ENCODE data around the gene PPEF1. TPM values are rescaled to one million over a fixed set of nuclear protein-coding genes. Genes with fewer than 3 reads are reported as not detected.

The PPEF1 gene
- total RNA-seq, 1 experiment from 2014 or later, result 0.54 TPM

DNA sequence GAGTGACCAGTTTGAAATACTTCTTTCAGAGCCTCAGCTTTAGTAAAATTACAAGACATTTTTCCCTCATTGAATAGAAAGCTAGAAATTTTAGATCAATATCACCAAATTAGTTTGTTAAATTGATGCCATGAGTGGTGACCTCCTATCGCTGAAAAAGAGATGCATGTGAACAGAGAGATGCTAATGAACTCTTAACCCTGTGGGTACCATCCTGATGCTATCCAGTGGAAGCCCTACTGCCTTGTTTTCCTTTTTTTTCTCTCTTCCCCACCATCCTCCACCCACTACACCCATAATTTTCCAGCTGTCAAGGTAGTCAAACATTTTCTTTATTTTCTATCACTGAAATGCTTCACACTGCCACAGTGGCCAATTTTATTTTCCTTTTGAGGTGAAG lies 61.9 kb downstream of the PPEF1 start:
- intact Hi-C loops (cut with micrococcal nuclease; ENCODE audit: unreplicated experiment), result no loop called here
- peaks cover 6% of the 10 kb centered on the region for H3K4me1 ChIP-seq
- no peak overlapping the region for H3K4me3 ChIP-seq (ENCODE audit: low read depth, low read length)
- Mint-ChIP-seq H3K9me3 (ENCODE audit: unreplicated experiment) (peaks cover 10% of the 10 kb centered on the region), H3K27me3 (ENCODE audit: insufficient read depth, unreplicated experiment) (no peaks in the 10 kb centered on the region), H3K4me1 (ENCODE audit: low read depth, unreplicated experiment) (peaks cover 16% of the 10 kb centered on the region), H3K36me3 (ENCODE audit: insufficient read depth, unreplicated experiment) (no peaks in the 10 kb centered on the region), H3K4me3 (ENCODE audit: unreplicated experiment) (no peak overlapping the region), H3K27ac (ENCODE audit: unreplicated experiment) (no peak overlapping the region)
- no peaks in the 10 kb centered on the region for H3K36me3 ChIP-seq (ENCODE audit: control insufficient read depth, insufficient read depth, low read length)
- no TSS peak for BruUV-seq (replicated peaks)
- H3K9me3 ChIP-seq, result no peaks in the 10 kb centered on the region
- no peaks in the 10 kb centered on the region for H3K27me3 ChIP-seq (replicated peaks; ENCODE audit: control insufficient read depth, insufficient read depth, low read length)
- DNase-seq, result no peak
- ChIA-PET POLR2A (no interaction called here), CTCF (no interaction called here)
- TF ChIP-seq, protein P1, sequence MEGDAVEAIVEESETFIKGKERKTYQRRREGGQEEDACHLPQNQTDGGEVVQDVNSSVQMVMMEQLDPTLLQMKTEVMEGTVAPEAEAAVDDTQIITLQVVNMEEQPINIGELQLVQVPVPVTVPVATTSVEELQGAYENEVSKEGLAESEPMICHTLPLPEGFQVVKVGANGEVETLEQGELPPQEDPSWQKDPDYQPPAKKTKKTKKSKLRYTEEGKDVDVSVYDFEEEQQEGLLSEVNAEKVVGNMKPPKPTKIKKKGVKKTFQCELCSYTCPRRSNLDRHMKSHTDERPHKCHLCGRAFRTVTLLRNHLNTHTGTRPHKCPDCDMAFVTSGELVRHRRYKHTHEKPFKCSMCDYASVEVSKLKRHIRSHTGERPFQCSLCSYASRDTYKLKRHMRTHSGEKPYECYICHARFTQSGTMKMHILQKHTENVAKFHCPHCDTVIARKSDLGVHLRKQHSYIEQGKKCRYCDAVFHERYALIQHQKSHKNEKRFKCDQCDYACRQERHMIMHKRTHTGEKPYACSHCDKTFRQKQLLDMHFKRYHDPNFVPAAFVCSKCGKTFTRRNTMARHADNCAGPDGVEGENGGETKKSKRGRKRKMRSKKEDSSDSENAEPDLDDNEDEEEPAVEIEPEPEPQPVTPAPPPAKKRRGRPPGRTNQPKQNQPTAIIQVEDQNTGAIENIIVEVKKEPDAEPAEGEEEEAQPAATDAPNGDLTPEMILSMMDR (IDR thresholded peaks at IDR 0.05; ENCODE audit: insufficient read depth in 1 of 2, low read depth in 1 of 2, low read length in 1 of 2, severe bottlenecking in 1 of 2, unreplicated experiment in 1 of 2), result no peak

DNA sequence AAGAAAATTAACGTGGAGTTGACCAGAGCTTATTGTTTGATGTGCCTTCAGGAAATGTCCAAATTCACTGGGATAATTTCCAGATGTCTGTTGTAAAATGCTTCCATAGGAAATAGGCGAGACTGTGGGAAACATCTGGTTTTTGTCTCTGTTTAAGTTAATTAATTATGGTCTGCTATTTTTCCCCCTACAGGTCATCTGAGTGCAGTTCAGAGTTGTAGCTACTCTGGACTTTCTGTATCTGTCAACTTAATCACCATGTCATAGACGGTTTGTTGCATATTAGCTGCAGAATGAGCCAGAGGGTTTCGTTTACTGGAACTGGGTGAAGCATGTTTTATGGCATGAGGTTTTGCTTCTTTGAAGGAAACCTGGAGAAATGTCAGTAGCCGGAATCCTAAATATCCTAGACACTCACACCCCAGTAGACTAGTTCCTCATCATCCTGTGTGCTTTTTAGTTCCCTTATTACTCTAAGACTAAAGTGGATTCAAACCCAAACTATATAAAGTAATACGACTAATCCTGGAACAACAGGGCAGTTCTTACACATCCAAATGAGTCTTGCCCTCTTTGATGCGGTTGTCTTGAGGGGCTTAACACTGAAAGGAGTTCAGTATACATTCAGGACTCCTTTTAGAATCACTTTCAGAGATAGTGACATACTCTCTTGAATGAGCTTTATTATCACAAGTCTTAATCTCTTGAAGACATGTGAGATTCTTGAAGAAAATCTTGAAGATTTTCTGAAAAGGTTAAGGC lies 62.5 kb downstream of the PPEF1 start:
- Mint-ChIP-seq H3K27ac (ENCODE audit: unreplicated experiment) (no peak overlapping the region), H3K27me3 (ENCODE audit: insufficient read depth, unreplicated experiment) (no peaks in the 10 kb centered on the region), H3K36me3 (ENCODE audit: insufficient read depth, unreplicated experiment) (no peaks in the 10 kb centered on the region), H3K4me3 (ENCODE audit: unreplicated experiment) (no peak overlapping the region), H3K9me3 (ENCODE audit: unreplicated experiment) (peaks cover 10% of the 10 kb centered on the region), H3K4me1 (ENCODE audit: low read depth, unreplicated experiment) (peaks cover 10% of the 10 kb centered on the region)
- no TSS peak for BruUV-seq (replicated peaks)
- no peak overlapping the region for H3K4me3 ChIP-seq (ENCODE audit: low read depth, low read length)
- H3K27me3 ChIP-seq (replicated peaks; ENCODE audit: control insufficient read depth, insufficient read depth, low read length), result no peaks in the 10 kb centered on the region
- DNase-seq, result no peak
- no peaks in the 10 kb centered on the region for H3K9me3 ChIP-seq
- intact Hi-C loops (cut with micrococcal nuclease; ENCODE audit: unreplicated experiment), result no loop called here
- ChIA-PET CTCF (no interaction called here), POLR2A (no interaction called here)
- TF ChIP-seq, protein P1 (IDR thresholded peaks at IDR 0.05; ENCODE audit: insufficient read depth in 1 of 2, low read depth in 1 of 2, low read length in 1 of 2, severe bottlenecking in 1 of 2, unreplicated experiment in 1 of 2), result peak; percentile 2 to 12
- no peaks in the 10 kb centered on the region for H3K4me1 ChIP-seq
- no peaks in the 10 kb centered on the region for H3K36me3 ChIP-seq (ENCODE audit: control insufficient read depth, insufficient read depth, low read length)

DNA sequence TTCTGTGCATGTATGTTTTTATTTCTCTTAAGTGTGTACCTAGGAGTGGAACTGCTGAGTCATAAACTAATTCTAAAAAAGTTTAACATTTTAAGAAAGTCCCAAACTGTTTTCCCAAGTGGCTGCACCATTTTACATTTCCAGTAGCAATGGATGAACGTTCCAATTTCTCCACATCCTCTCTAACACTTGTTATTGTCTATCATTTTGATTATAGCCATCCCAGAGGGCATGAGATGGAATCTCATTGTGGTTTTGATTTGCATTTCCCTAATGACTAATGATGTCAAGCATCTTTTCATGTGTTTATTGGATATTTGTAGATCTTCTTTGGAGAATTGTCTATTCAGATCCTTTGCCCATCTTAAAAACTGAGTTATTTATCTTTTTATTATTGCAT lies 82.5 kb downstream of the PPEF1 start:
- POLR2A ChIA-PET, result no interaction called here
- TF ChIP-seq, protein P1 (IDR thresholded peaks at IDR 0.05; ENCODE audit: insufficient read depth in 1 of 2, low read depth in 1 of 2, low read length in 1 of 2, severe bottlenecking in 1 of 2, unreplicated experiment in 1 of 2), result no peak
- H3K4me3 ChIP-seq (ENCODE audit: low read depth, low read length), result no peak overlapping the region
- H3K36me3 Mint-ChIP-seq (ENCODE audit: insufficient read depth, unreplicated experiment), result no peaks in the 10 kb centered on the region
- H3K36me3 ChIP-seq (ENCODE audit: control insufficient read depth, insufficient read depth, low read length), result no peaks in the 10 kb centered on the region
- intact Hi-C loops (cut with micrococcal nuclease; ENCODE audit: unreplicated experiment), result no loop called here
- H3K4me3 Mint-ChIP-seq (ENCODE audit: unreplicated experiment), result no peak overlapping the region
- no peaks in the 10 kb centered on the region for H3K27me3 Mint-ChIP-seq (ENCODE audit: insufficient read depth, unreplicated experiment)
- H3K4me1 ChIP-seq, result peaks cover 6% of the 10 kb centered on the region; the same call in 1 of the 2 replicates
- H3K4me1 Mint-ChIP-seq (ENCODE audit: low read depth, unreplicated experiment), result peaks cover 9% of the 10 kb centered on the region
- no peak for DNase-seq
- no TSS peak for BruUV-seq (replicated peaks)
- no peaks in the 10 kb centered on the region for H3K9me3 ChIP-seq
- H3K9me3 Mint-ChIP-seq (ENCODE audit: unreplicated experiment), result peaks cover 9% of the 10 kb centered on the region
- CTCF ChIA-PET, result no interaction called here
- H3K27me3 ChIP-seq (replicated peaks; ENCODE audit: control insufficient read depth, insufficient read depth, low read length), result no peaks in the 10 kb centered on the region
- no peak overlapping the region for H3K27ac Mint-ChIP-seq (ENCODE audit: unreplicated experiment)
